ENCODE measurements around the gene USP50. TPM values are rescaled to one million over a fixed set of nuclear protein-coding genes. Genes with fewer than 3 reads are reported as not detected.

The USP50 gene
- total RNA-seq, 3 donors from 2014 or later (not counting 1 experiment from before 2014, with no cell fraction given): 0.33 to 0.97 (median 0.49) TPM

DNA sequence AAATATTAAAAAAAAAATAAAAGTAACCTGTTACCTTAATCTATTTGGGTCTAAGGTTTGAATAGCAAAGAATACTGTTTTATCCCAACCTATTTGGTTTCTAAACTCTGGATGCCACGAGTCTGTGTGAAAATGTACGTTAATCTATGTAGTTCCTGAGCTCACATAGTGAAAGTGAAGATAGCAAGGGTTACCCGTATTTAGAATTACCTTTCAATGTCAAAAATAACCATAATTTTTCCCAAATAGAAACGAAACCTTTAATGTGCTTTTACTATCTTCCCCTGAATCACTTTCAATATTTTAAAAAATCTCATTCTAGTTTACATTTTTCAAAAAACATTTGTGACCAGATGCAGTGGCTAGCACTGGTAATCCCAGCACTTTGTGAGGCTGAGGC, 5.8 kb upstream of the USP50 start:
- intact Hi-C loops (cut with micrococcal nuclease): no loop called here
- H3K27ac Mint-ChIP-seq: no peak overlapping the region
- TF ChIP-seq, protein P1, sequence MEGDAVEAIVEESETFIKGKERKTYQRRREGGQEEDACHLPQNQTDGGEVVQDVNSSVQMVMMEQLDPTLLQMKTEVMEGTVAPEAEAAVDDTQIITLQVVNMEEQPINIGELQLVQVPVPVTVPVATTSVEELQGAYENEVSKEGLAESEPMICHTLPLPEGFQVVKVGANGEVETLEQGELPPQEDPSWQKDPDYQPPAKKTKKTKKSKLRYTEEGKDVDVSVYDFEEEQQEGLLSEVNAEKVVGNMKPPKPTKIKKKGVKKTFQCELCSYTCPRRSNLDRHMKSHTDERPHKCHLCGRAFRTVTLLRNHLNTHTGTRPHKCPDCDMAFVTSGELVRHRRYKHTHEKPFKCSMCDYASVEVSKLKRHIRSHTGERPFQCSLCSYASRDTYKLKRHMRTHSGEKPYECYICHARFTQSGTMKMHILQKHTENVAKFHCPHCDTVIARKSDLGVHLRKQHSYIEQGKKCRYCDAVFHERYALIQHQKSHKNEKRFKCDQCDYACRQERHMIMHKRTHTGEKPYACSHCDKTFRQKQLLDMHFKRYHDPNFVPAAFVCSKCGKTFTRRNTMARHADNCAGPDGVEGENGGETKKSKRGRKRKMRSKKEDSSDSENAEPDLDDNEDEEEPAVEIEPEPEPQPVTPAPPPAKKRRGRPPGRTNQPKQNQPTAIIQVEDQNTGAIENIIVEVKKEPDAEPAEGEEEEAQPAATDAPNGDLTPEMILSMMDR (IDR thresholded peaks at IDR 0.05): no peak
- no peaks in the 10 kb centered on the region for H3K27me3 Mint-ChIP-seq (ENCODE audit: low read depth in 2 of 2)
- H3K36me3 Mint-ChIP-seq: no peaks in the 10 kb centered on the region
- H3K4me1 ChIP-seq (ENCODE audit: control insufficient read depth, insufficient read depth, low read length): peaks cover 3% of the 10 kb centered on the region
- peaks cover 14% of the 10 kb centered on the region in 2 donors for H3K4me1 Mint-ChIP-seq
- 71% methylated on average over 2 of the region's 4 CpGs for WGBS (ENCODE audit: insufficient coverage)
- DNase-seq (no peak), ATAC-seq (no peak)
- H3K9me3 Mint-ChIP-seq: no peaks in the 10 kb centered on the region
- no peaks in the 10 kb centered on the region for H3K9me3 ChIP-seq (ENCODE audit: control insufficient read depth, insufficient read depth, low read length)
- no peak overlapping the region for H3K4me3 ChIP-seq (ENCODE audit: low read length)
- no peak overlapping the region for H3K4me3 Mint-ChIP-seq
- H3K27ac ChIP-seq (ENCODE audit: low read length): no peak overlapping the region
- no peaks in the 10 kb centered on the region for H3K36me3 ChIP-seq (ENCODE audit: control insufficient read depth, insufficient read depth, low read length)
- H3K27me3 ChIP-seq (ENCODE audit: control insufficient read depth, insufficient read depth, low read length): no peaks in the 10 kb centered on the region

DNA sequence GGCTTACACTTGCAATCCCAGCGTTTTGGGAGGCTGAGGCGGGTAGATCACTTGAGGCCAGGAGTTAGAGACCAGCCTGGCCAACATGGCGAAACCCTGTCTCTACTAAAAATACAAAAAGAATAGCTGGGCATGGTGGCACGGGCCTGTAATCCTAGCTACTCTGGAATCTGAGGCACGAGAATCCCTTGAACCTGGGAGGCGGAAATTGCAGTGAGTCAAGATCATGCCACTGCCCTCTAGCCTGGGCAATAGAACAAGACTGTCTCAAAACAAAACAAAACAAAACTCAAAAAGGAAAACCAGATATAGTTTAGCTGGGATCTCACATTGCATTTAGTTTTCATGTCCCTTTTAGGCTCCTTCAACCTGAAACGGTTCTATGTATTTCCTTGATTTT, 2.9 kb upstream of the USP50 start:
- no peak overlapping the region for H3K4me3 Mint-ChIP-seq

DNA sequence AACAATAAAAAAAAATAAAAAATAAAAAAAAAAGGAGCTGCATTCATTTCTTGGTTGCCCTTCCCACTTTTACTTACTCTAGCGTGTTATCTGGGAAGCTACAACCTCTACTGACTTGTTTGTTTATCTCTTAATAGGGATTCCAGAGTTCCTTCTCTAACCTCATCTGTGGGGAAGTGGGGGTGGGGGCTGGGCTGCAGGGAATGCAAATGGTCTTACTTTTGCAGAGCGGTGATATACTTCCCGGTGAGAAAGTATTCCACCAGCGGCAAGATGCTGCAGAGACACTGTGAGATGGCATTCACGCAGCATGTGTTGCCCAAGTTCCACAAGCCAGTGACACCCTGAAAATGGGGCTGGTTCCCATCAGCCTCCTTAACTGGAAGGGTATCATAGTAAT, 2.1 kb downstream of the USP50 start:
- Histone ChIP-seq H3K27me3 (ENCODE audit: control insufficient read depth, insufficient read depth, low read length) (no peaks in the 10 kb centered on the region), H3K27ac (ENCODE audit: low read length) (no peak overlapping the region), H3K36me3 (ENCODE audit: control insufficient read depth, insufficient read depth, low read length) (no peaks in the 10 kb centered on the region), H3K4me3 (ENCODE audit: low read length) (no peak overlapping the region), H3K9me3 (ENCODE audit: control insufficient read depth, insufficient read depth, low read length) (no peaks in the 10 kb centered on the region), H3K4me1 (ENCODE audit: control insufficient read depth, insufficient read depth, low read length) (no peaks in the 10 kb centered on the region)
- Mint-ChIP-seq H3K4me3 (no peak overlapping the region), H3K9me3 (no peaks in the 10 kb centered on the region), H3K36me3 (no peaks in the 10 kb centered on the region), H3K27ac (no peak overlapping the region), H3K4me1 (no peaks in the 10 kb centered on the region), H3K27me3 (ENCODE audit: low read depth in 2 of 2) (peaks cover 0 to 10% of the 10 kb centered on the region in 2 donors)
- WGBS (ENCODE audit: insufficient coverage): 80% methylated on average over 5 of the region's 5 CpGs
- TF ChIP-seq, protein P1 (IDR thresholded peaks at IDR 0.05): no peak
- DNase-seq (no peak), ATAC-seq (no peak)
- intact Hi-C loops (cut with micrococcal nuclease): no loop called here

More for the DNA sequence above, 2.9 kb upstream of the USP50 start:
- Histone ChIP-seq H3K4me3 (ENCODE audit: low read length) (no peak overlapping the region), H3K9me3 (ENCODE audit: control insufficient read depth, insufficient read depth, low read length) (no peaks in the 10 kb centered on the region), H3K27me3 (ENCODE audit: control insufficient read depth, insufficient read depth, low read length) (no peaks in the 10 kb centered on the region), H3K36me3 (ENCODE audit: control insufficient read depth, insufficient read depth, low read length) (no peaks in the 10 kb centered on the region), H3K4me1 (ENCODE audit: control insufficient read depth, insufficient read depth, low read length) (no peaks in the 10 kb centered on the region), H3K27ac (ENCODE audit: low read length) (no peak overlapping the region)
- Mint-ChIP-seq H3K9me3 (no peaks in the 10 kb centered on the region), H3K36me3 (no peaks in the 10 kb centered on the region), H3K27ac (no peak overlapping the region), H3K27me3 (ENCODE audit: low read depth in 2 of 2) (peaks cover 0 to 10% of the 10 kb centered on the region in 2 donors), H3K4me1 (no peaks in the 10 kb centered on the region)
- DNase-seq (no peak), ATAC-seq (no peak)
- TF ChIP-seq, protein P1 (IDR thresholded peaks at IDR 0.05): no peak
- intact Hi-C loops (cut with micrococcal nuclease): no loop called here
- 90% methylated on average over 7 of the region's 7 CpGs for WGBS (ENCODE audit: insufficient coverage)

DNA sequence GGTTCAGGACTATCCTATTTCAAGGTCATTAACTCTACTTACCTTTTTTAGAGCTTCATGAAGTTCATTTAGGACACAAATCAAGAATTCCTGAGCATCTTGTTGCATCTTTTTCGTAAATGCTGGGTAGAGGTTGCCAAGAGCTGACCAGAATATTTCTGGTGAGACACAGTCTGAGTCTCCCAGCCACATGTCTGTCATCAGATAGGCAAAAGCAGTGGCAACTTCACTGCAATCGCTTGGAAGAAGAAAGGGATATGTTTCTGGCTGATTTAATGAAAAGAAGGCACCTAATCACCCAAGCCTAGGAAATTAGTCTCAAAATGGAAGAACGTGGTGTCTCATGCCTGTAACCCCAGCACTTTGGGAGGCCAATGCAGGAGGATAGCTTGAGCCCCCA, 2.9 kb downstream of the USP50 start:
- intact Hi-C loops (cut with micrococcal nuclease): no loop called here
- H3K36me3 ChIP-seq (ENCODE audit: control insufficient read depth, insufficient read depth, low read length): no peaks in the 10 kb centered on the region
- Mint-ChIP-seq H3K27me3 (ENCODE audit: low read depth in 2 of 2) (peaks cover 0 to 10% of the 10 kb centered on the region in 2 donors), H3K9me3 (no peaks in the 10 kb centered on the region), H3K4me1 (no peaks in the 10 kb centered on the region), H3K36me3 (no peaks in the 10 kb centered on the region), H3K27ac (no peak overlapping the region), H3K4me3 (no peak overlapping the region)
- 90% methylated on average over 3 of the region's 3 CpGs for WGBS (ENCODE audit: insufficient coverage)
- H3K9me3 ChIP-seq (ENCODE audit: control insufficient read depth, insufficient read depth, low read length): no peaks in the 10 kb centered on the region
- TF ChIP-seq, protein P1 (IDR thresholded peaks at IDR 0.05): no peak
- no peaks in the 10 kb centered on the region for H3K27me3 ChIP-seq (ENCODE audit: control insufficient read depth, insufficient read depth, low read length)
- H3K27ac ChIP-seq (ENCODE audit: low read length): no peak overlapping the region
- H3K4me1 ChIP-seq (ENCODE audit: control insufficient read depth, insufficient read depth, low read length): no peaks in the 10 kb centered on the region
- DNase-seq: no peak
- ATAC-seq: no peak
- H3K4me3 ChIP-seq (ENCODE audit: low read length): no peak overlapping the region
